Measurements from ENCODE around the gene RWDD1. TPM values are rescaled to one million over a fixed set of nuclear protein-coding genes. Genes with fewer than 3 reads are reported as not detected.
A peak's percentile ranks its signal among the peaks of the same experiment; 100 is the strongest.
"Not testable (repeated sequence)": the region's sequence is repeated elsewhere in the genome, so short reads cannot be mapped to it uniquely, and the experiment has no call there.

RWDD1 gene
- total RNA-seq, 1 experiment from 2014 or later: 66.2 TPM

DNA sequence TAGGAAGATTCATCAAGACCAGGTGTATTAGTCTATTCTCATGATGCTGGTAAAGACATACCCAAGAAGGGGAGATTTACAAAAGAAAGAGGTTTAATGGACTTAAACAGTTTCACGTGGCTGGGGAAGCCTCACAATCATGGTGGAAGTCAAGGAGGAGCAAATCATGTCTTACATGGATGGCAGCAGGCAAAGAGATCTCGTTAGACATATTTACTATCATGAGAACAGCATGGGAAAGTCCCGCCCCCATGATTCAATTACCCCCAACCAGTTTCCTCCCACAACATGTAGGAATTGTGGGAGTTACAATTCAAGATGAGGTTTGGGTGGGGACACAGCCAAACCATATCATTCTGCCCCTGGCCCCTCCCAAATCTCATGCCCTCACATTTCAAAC is 32.6 kb downstream of the RWDD1 start:
- H3K4me3 ChIP-seq; H3K4me1 ChIP-seq (replicated peaks); H3K36me3 ChIP-seq; H3K27ac ChIP-seq; DNase-seq (ENCODE audit: low read depth in 1 of 2, low spot score in 2 of 2); H3K27me3 ChIP-seq (replicated peaks); H3K9me3 ChIP-seq (replicated peaks): not testable (repeated sequence)

DNA sequence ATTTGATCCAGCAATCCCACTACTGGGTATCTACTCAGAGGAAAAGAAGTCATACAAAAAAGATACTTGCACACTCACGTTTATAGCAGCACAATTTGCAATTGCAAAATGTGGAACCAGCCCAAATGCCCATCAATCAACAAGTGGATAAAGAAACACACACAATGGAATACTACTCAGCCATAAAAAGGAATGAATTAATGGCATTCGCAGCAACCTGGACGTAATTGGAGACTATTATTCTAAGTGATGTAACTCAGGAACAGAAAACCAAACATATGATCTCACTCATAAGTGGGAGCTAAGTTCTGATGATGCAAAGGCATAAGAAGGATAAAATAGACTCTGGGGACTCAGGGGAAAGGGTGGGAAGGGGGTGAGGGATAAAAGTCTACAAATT is 33.6 kb downstream of the RWDD1 start:
- not testable (repeated sequence) for DNase-seq (ENCODE audit: low read depth in 1 of 2, low spot score in 2 of 2); H3K36me3 ChIP-seq; H3K27ac ChIP-seq; H3K9me3 ChIP-seq (replicated peaks); H3K4me1 ChIP-seq (replicated peaks); H3K27me3 ChIP-seq (replicated peaks); H3K4me3 ChIP-seq

DNA sequence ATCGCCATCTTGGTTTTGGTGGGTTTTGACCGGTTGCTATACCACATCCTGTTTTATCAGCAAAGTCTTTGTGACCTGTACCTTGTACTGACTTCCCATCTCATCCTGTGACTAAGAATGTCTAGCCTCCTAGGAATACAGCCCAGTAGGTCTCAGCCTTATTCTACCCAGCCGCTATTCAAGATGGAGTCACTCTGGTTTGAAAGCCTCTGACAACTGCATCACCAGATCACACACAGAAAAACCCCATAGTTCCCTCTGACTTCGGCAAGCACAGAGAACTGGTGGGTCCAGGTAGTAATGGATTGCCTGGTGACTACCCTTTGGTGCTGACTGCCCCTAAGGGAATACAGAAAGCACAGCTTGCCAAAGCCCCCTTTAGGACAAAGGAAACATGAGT is 34.6 kb downstream of the RWDD1 start:
- H3K27me3 ChIP-seq (replicated peaks): no peaks in the 10 kb centered on the region
- H3K9me3 ChIP-seq (replicated peaks): no peaks in the 10 kb centered on the region
- no peaks in the 10 kb centered on the region for H3K4me1 ChIP-seq (replicated peaks)
- no peak for DNase-seq (ENCODE audit: low read depth in 1 of 2, low spot score in 2 of 2)
- no peaks in the 10 kb centered on the region for H3K36me3 ChIP-seq
- no peak overlapping the region for H3K27ac ChIP-seq
- no peak overlapping the region for H3K4me3 ChIP-seq

- no peaks in the 10 kb centered on the region for H3K4me1 ChIP-seq (replicated peaks)
- no peak overlapping the region for H3K27ac ChIP-seq
- H3K27me3 ChIP-seq (replicated peaks): no peaks in the 10 kb centered on the region
- no peaks in the 10 kb centered on the region for H3K9me3 ChIP-seq (replicated peaks)
- H3K4me3 ChIP-seq: no peak overlapping the region
- DNase-seq (ENCODE audit: low read depth in 1 of 2, low spot score in 2 of 2): no peak
- H3K36me3 ChIP-seq: no peaks in the 10 kb centered on the region
Measured at GRCh38 chr6:116611056-116611455, 39.8 kb downstream of the RWDD1 start.

DNA sequence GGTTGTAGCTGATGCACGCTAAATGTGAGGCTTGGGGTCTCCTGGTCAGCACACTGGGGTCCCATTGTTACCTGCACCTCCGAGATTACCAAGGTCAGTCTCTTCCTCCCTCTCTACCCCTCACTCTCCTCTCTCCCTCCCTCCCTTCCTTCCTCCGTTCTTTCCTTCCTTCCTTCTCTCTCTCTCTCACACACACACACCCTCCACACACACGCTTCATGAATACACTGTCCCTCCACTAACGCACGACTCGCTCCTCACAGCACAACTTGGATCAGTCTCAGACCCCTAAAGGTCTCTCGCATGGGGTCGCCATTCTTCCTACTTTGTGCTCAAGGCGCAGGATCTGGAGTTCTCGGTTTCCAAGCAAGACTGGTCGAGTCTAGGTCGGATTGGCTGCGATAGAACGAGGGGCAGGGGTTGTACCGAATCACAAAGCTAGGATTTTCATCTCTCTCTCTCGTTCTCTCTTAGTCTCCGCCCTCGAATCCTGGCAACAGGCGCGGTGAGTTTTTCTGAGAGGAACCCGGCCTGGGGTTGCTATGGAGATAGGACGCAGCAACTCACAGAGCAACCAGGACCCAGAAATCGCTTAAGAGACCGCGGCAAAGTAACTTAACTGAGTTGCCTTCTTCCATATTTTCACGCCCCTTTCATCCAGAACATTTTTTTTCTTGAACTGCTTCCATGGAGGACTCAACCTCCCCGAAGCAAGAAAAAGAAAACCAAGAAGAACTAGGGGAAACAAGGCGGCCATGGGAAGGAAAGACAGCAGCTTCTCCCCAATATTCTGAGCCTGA is 44.8 kb downstream of the RWDD1 start, which contains the start of gene RSPH4A:
TSS of gene RSPH4A (plus strand) at position 543 of the 800 bp plus-strand sequence. CDS start at position 688, 145 bp downstream.
- H3K9me3 ChIP-seq (replicated peaks): no peaks in the 10 kb centered on the region
- H3K27ac ChIP-seq: no peak within 1 kb of the TSS
- H3K27me3 ChIP-seq (replicated peaks): no peaks in the 10 kb centered on the region
- peak within 1 kb of the TSS; percentile 41 for H3K4me3 ChIP-seq
- H3K36me3 ChIP-seq: no peaks in the 10 kb centered on the region
- H3K4me1 ChIP-seq (replicated peaks): no peaks in the 10 kb centered on the region; the same call in 1 of the 2 replicates
- DNase-seq (ENCODE audit: low read depth in 1 of 2, low spot score in 2 of 2): peak; percentile 86 to 87

DNA sequence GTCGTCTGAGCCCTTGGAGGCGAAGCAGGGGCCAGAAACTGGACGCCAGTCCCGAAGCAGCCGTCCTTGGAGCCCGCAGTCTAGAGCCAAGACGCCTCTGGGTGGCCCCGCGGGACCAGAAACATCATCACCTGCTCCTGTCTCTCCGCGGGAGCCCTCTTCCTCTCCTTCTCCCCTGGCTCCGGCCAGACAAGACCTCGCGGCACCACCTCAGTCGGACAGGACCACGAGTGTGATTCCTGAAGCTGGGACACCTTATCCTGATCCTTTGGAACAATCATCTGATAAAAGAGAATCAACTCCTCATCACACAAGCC is 45.4 kb downstream of the RWDD1 start:
- peak overlapping the region; percentile 41 for H3K4me3 ChIP-seq
- DNase-seq (ENCODE audit: low read depth in 1 of 2, low spot score in 2 of 2): no peak
- H3K27me3 ChIP-seq (replicated peaks): no peaks in the 10 kb centered on the region

GRCh38 chr6:116624036-116624805 is 52.9 kb downstream of the RWDD1 start:
- H3K27me3 ChIP-seq (replicated peaks): no peaks in the 10 kb centered on the region
- H3K9me3 ChIP-seq (replicated peaks): no peaks in the 10 kb centered on the region
- H3K27ac ChIP-seq: no peak overlapping the region
- no peaks in the 10 kb centered on the region for H3K4me1 ChIP-seq (replicated peaks)
- no peak overlapping the region for H3K4me3 ChIP-seq
- DNase-seq (ENCODE audit: low read depth in 1 of 2, low spot score in 2 of 2): no peak
- H3K36me3 ChIP-seq: no peaks in the 10 kb centered on the region

More for the DNA sequence above, 45.4 kb downstream of the RWDD1 start:
- no peaks in the 10 kb centered on the region; the same call in 1 of the 2 replicates for H3K4me1 ChIP-seq (replicated peaks)
- no peaks in the 10 kb centered on the region for H3K36me3 ChIP-seq
- no peaks in the 10 kb centered on the region for H3K9me3 ChIP-seq (replicated peaks)
- no peak overlapping the region for H3K27ac ChIP-seq

DNA sequence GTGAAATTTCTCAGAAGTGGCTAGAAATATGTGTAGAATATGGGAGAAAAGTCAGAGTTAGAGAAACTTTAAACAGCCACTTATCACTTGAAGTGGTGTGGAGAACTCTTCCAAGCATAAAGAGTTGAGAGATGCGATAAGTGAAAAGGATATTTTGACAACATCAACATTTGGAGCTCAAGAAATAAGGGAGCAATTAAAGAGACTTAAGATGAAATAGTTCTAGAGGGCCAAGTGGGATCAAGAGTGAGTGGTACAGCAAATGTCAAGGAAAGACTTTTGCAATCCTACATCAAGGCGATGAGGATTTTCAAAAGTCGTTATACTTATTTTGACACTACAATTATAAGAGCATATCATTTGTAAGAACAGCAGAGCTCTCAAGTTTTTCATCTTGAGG is 54.6 kb downstream of the RWDD1 start:
- DNase-seq (ENCODE audit: low read depth in 1 of 2, low spot score in 2 of 2): no peak
- Histone ChIP-seq H3K27me3 (replicated peaks) (no peaks in the 10 kb centered on the region), H3K27ac (no peak overlapping the region), H3K4me3 (no peak overlapping the region), H3K36me3 (no peaks in the 10 kb centered on the region), H3K9me3 (replicated peaks) (no peaks in the 10 kb centered on the region), H3K4me1 (replicated peaks) (no peaks in the 10 kb centered on the region)

GRCh38 chr6:116629563-116629981 is 58.3 kb downstream of the RWDD1 start:
- peaks cover 6% of the 10 kb centered on the region for H3K36me3 ChIP-seq
- DNase-seq (ENCODE audit: low read depth in 1 of 2, low spot score in 2 of 2): no peak
- no peak overlapping the region for H3K27ac ChIP-seq
- H3K4me3 ChIP-seq: no peak overlapping the region
- H3K27me3 ChIP-seq (replicated peaks): no peaks in the 10 kb centered on the region
- H3K4me1 ChIP-seq (replicated peaks): no peaks in the 10 kb centered on the region
- H3K9me3 ChIP-seq (replicated peaks): no peaks in the 10 kb centered on the region

DNA sequence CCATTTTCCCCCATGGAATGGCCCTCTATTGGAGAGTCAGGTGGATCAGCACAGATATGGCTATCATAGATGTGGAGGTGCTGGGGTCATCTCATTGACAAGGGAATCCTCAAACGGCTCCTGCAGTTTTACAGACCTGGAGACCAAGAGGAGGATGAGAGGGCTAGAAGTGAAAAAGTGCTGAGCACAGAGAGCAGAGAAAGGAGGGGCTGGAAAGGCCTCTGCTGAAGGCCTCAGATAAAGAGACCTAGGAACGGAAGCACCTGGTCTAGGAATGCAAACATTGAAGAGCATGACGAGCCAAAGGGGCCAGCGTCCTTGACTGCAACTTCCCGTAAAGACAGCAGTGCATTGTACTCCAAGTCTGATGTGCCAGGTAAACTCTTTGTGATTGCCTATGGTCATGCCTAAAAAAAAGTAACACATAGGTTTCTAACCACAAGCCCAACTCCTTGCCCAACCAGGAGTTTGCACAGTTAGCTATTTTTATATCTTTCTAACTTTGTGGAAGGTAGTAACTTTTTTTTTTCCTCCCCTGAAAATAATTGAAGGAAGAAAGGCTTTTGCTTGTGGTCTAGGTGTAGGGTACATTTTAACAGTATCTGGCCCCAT is 60.2 kb downstream of the RWDD1 start:
- no peaks in the 10 kb centered on the region for H3K9me3 ChIP-seq (replicated peaks)
- DNase-seq (ENCODE audit: low read depth in 1 of 2, low spot score in 2 of 2): no peak
- no peak overlapping the region for H3K4me3 ChIP-seq
- H3K36me3 ChIP-seq: peaks cover 14% of the 10 kb centered on the region
- no peak overlapping the region for H3K27ac ChIP-seq
- no peaks in the 10 kb centered on the region for H3K4me1 ChIP-seq (replicated peaks)
- no peaks in the 10 kb centered on the region for H3K27me3 ChIP-seq (replicated peaks)

DNA sequence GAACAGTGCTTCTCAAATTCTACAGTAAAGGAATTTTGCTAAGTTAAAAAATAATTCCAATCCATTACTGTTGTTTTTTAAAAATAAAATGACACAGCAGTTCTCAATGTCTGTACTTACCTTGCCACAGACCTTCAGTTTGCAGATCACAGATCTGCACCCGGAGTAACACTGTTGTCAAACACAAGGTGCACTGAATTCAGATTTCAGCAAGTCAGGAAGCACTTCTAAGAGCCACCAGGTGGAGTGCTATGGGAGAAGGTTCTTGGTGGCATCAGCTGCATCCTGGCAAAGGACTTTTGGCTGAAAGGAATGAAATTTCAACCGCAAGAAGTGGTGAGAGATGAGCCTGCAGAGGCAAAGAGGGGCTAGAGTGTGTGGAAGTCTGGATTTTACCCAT is 62.4 kb downstream of the RWDD1 start:
- Histone ChIP-seq H3K27me3 (replicated peaks) (no peaks in the 10 kb centered on the region), H3K4me3 (no peak overlapping the region), H3K36me3 (peaks cover 21% of the 10 kb centered on the region), H3K4me1 (replicated peaks) (no peaks in the 10 kb centered on the region), H3K9me3 (replicated peaks) (no peaks in the 10 kb centered on the region), H3K27ac (no peak overlapping the region)
- no peak for DNase-seq (ENCODE audit: low read depth in 1 of 2, low spot score in 2 of 2)
